PC-3 (cell line): ENCODE results near the gene APC. TPM values are rescaled to one million over a fixed set of nuclear protein-coding genes. Genes with fewer than 3 reads are reported as not detected.

Source experiments
- ATAC-seq: fragments of 200-7000 bp; cut with Tn5 transposase; 2 replicates; pipeline ENCODE4 v1.9.1; 2020; ENCODE audit warnings: mild to moderate bottlenecking, moderate library complexity
- BruUV-seq: library from RNA; stranded (reverse); fragments of 400-500 nt; replicated peaks from 2 replicates; lab custom pipeline; 2021; lab: Mats Ljungman, UMichigan
- CTCF ChIA-PET: fragments of 300-600 bp; sonication (Branson Sonifier 250); formaldehyde crosslinking; loops from one replicate; lab custom pipeline; 2022; ENCODE audit warnings: antibody characterized with exemption; lab: Charles Lee
- POLR2A ChIA-PET: fragments of 300-600 bp; sonication (Branson Sonifier 250); formaldehyde crosslinking; loops from one replicate; lab custom pipeline; 2022; ENCODE audit warnings: antibody characterized with exemption; ENCODE audit not compliant: unreplicated experiment; lab: Charles Lee
- DNase-seq: peaks from one replicate; pipeline ENCODE4 v3.0.0-alpha.2; 2015
- H2AFZ ChIP-seq: fragments of 300-600 bp; sonication (generic); 2 replicates; pipeline ENCODE4 v1.6.0; 2016; ENCODE audit warnings: antibody characterized with exemption, low read length
- H3F3A ChIP-seq: fragments of 300-600 bp; sonication (generic); one replicate; pipeline ENCODE4 v1.6.0; 2017; ENCODE audit warnings: antibody characterized with exemption, low read length, control low read depth, mild to moderate bottlenecking; ENCODE audit not compliant: unreplicated experiment
- H3K27ac ChIP-seq: fragments of 300-600 bp; sonication (generic); 2 replicates; pipeline ENCODE4 v1.5.1; 2016; ENCODE audit warnings: mild to moderate bottlenecking, low read length
- H3K27me3 ChIP-seq: fragments of 300-600 bp; sonication (generic); 2 replicates; pipeline ENCODE4 v1.6.1; 2016; ENCODE audit warnings: low read length, mixed read lengths
- H3K36me3 ChIP-seq: fragments of 300-600 bp; sonication (generic); 2 replicates; pipeline ENCODE4 v1.6.1; 2016; ENCODE audit warnings: low read depth, mixed run types, low read length, mixed read lengths
- H3K4me1 ChIP-seq: fragments of 300-600 bp; sonication (generic); 2 replicates; pipeline ENCODE4 v1.5.1; 2016; ENCODE audit warnings: low read length; ENCODE audit not compliant: insufficient read depth
- H3K4me2 ChIP-seq: fragments of 300-600 bp; sonication (generic); 2 replicates; pipeline ENCODE4 v1.6.0; 2016; ENCODE audit warnings: low read length
- H3K4me3 ChIP-seq: fragments of 300-600 bp; sonication (generic); 2 replicates; pipeline ENCODE4 v1.5.1; 2016; ENCODE audit warnings: mild to moderate bottlenecking, low read length, mixed read lengths
- H3K79me2 ChIP-seq: fragments of 300-600 bp; sonication (generic); 2 replicates; pipeline ENCODE4 v1.6.1; 2017; ENCODE audit warnings: low read length, mixed read lengths
- H3K9ac ChIP-seq: fragments of 300-600 bp; sonication (generic); 2 replicates; pipeline ENCODE4 v1.6.0; 2016; ENCODE audit warnings: mild to moderate bottlenecking, low read length
- H3K9me2 ChIP-seq: fragments of 300-600 bp; sonication (generic); replicated peaks from 2 replicates; pipeline ENCODE4 v1.6.1; 2016; ENCODE audit warnings: mixed run types, low read length, mixed read lengths
- H3K9me3 ChIP-seq: fragments of 300-600 bp; sonication (generic); 2 replicates; pipeline ENCODE4 v1.6.1; 2016; ENCODE audit warnings: low read length, mixed read lengths
- H4K20me1 ChIP-seq: fragments of 300-600 bp; sonication (generic); 2 replicates; pipeline ENCODE4 v1.6.1; 2016; ENCODE audit warnings: low read length, mixed read lengths
- EZH2 ChIP-seq: fragments of 300-600 bp; sonication (generic); IDR thresholded peaks from one replicate; pipeline ENCODE4 v1.6.1; 2017; ENCODE audit warnings: antibody characterized with exemption, mild to moderate bottlenecking, low read length; ENCODE audit not compliant: unreplicated experiment
- EZH2phosphoT487 ChIP-seq: fragments of 300-600 bp; sonication (generic); IDR thresholded peaks from 2 replicates; pipeline ENCODE4 v1.6.1; 2018; ENCODE audit warnings: mild to moderate bottlenecking, antibody characterized with exemption, low read length, borderline replicate concordance
- intact Hi-C: fragments of 100-400 bp; cut with micrococcal nuclease; formaldehyde crosslinking; loops from 2 replicates; pipeline ENCODE4 v1.9.0; 2023
- total RNA-seq: library from RNA; depleted of rRNA; stranded (reverse); fragments of >200 nt; gene quantifications from 2 replicates; pipeline ENCODE4 v1.2.3, GENCODE V29; 2014
- TF ChIP-seq, protein P1 (sequence below): fragments of 300-600 bp; sonication (generic); conservative IDR thresholded peaks from 2 replicates; pipeline ENCODE4 v1.5.1; 2017; ENCODE audit warnings: antibody characterized with exemption, low read depth, mild to moderate bottlenecking, low read length

APC gene
- total RNA-seq, 1 experiment from 2014 or later = 31.7 TPM

DNA sequence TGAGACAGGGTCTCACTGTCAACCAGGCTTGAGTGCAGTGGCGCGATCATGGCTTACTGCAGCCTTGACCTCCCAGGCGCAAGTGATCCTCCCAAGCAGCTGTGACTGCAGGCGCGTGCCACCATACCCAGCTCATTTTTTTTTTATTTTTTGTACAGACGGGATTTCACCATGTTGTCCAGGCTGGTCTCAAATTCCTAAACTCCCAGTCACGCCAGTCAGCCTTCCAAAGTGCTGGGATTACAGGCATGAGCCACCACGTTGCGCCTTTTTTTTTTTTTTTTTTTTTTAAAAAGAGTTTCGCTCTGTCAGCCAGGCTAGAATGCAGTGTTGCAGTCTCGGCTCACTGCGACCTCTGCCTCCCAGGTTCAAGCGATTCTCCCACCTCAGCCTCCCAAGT lies 96.3 kb downstream of the APC start:
- Histone ChIP-seq H3F3A (no peaks in the 10 kb centered on the region), H3K4me3 (no peak overlapping the region), H3K27ac (no peak overlapping the region), H3K27me3 (no peaks in the 10 kb centered on the region), H3K9me3 (no peaks in the 10 kb centered on the region), H3K4me1 (no peaks in the 10 kb centered on the region), H3K36me3 (peaks cover 10% of the 10 kb centered on the region), H4K20me1 (no peaks in the 10 kb centered on the region), H2AFZ (no peak overlapping the region), H3K9me2 (no peaks in the 10 kb centered on the region), H3K4me2 (no peak overlapping the region), H3K9ac (no peak overlapping the region), H3K79me2 (no peaks in the 10 kb centered on the region)
- TF ChIP-seq EZH2phosphoT487 = no peak
- TF ChIP-seq, protein P1, sequence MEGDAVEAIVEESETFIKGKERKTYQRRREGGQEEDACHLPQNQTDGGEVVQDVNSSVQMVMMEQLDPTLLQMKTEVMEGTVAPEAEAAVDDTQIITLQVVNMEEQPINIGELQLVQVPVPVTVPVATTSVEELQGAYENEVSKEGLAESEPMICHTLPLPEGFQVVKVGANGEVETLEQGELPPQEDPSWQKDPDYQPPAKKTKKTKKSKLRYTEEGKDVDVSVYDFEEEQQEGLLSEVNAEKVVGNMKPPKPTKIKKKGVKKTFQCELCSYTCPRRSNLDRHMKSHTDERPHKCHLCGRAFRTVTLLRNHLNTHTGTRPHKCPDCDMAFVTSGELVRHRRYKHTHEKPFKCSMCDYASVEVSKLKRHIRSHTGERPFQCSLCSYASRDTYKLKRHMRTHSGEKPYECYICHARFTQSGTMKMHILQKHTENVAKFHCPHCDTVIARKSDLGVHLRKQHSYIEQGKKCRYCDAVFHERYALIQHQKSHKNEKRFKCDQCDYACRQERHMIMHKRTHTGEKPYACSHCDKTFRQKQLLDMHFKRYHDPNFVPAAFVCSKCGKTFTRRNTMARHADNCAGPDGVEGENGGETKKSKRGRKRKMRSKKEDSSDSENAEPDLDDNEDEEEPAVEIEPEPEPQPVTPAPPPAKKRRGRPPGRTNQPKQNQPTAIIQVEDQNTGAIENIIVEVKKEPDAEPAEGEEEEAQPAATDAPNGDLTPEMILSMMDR = no peak
- TF ChIP-seq EZH2 = no peak
- no TSS peak for BruUV-seq
- no peak for DNase-seq
- ChIA-PET POLR2A (no interaction called here), CTCF (no interaction called here)
- no peak for ATAC-seq
- intact Hi-C loops = no loop called here

DNA sequence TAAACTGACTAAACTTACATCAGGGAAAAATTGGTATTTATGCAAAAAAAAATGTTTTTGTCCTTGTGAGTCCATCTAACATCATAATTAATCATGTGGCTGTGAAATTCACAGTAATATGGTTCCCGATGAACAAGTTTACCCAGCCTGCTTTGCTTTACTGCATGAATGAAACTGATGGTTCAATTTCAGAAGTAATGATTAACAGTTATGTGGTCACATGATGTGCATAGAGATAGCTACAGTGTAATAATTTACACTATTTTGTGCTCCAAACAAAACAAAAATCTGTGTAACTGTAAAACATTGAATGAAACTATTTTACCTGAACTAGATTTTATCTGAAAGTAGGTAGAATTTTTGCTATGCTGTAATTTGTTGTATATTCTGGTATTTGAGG lies 106.8 kb downstream of the APC start:
- DNase-seq = no peak
- Histone ChIP-seq H3K79me2 (no peaks in the 10 kb centered on the region), H3K9me2 (no peaks in the 10 kb centered on the region), H4K20me1 (no peaks in the 10 kb centered on the region), H3K4me2 (no peak overlapping the region), H3K9ac (no peak overlapping the region), H3K27me3 (no peaks in the 10 kb centered on the region), H2AFZ (no peak overlapping the region), H3F3A (no peaks in the 10 kb centered on the region), H3K27ac (no peak overlapping the region), H3K36me3 (no peaks in the 10 kb centered on the region), H3K9me3 (no peaks in the 10 kb centered on the region), H3K4me3 (no peak overlapping the region), H3K4me1 (no peaks in the 10 kb centered on the region)
- BruUV-seq = no TSS peak
- intact Hi-C loops = no loop called here
- ATAC-seq = no peak
- TF ChIP-seq EZH2phosphoT487 (no peak), EZH2 (no peak)
- TF ChIP-seq, protein P1 = no peak
- CTCF ChIA-PET = no interaction called here
- POLR2A ChIA-PET = no interaction called here

DNA sequence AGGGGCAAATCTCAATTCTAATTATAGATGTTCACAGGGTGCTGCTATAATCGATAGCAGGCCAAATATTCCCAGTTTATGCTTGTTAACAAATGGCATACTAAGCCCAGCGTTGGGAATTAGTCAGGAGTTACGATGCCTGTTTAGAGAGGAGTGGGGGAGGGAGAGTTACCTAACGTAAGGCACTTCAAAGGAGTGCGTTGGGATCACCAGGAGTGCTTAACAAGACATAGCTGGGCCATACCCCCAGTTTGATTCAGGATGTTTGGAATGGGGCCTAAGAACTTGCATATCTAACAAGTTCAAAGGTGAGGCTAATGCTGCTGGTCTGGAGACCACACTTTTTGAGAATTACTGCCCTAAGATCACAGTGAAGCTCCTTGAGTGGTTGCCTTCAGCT lies 108.9 kb downstream of the APC start:
- Histone ChIP-seq H3K4me1 (no peaks in the 10 kb centered on the region), H3K36me3 (no peaks in the 10 kb centered on the region), H3K4me3 (no peak overlapping the region), H3K4me2 (no peak overlapping the region), H3K27me3 (no peaks in the 10 kb centered on the region), H4K20me1 (no peaks in the 10 kb centered on the region), H3F3A (no peaks in the 10 kb centered on the region), H2AFZ (no peak overlapping the region), H3K9me2 (no peaks in the 10 kb centered on the region), H3K79me2 (no peaks in the 10 kb centered on the region), H3K27ac (no peak overlapping the region), H3K9me3 (no peaks in the 10 kb centered on the region), H3K9ac (no peak overlapping the region)
- no TSS peak for BruUV-seq
- no peak for DNase-seq
- CTCF ChIA-PET = no interaction called here
- POLR2A ChIA-PET = no interaction called here
- TF ChIP-seq EZH2phosphoT487 (no peak), EZH2 (no peak)
- TF ChIP-seq, protein P1 = no peak
- intact Hi-C loops = loop anchor here (5.0 kb wide), 1 partner anchor 154 kb away; no protein-coding TSS in a partner anchor
- ATAC-seq = no peak
